SH-SY5Y (cell line): ENCODE data around the gene HAUS3.

ENCODE experiments used
- GATA2 ChIP-seq: IDR thresholded peaks from 2 replicates; pipeline ENCODE4 v1.6.1; 2011; ENCODE audit warnings: mild to moderate bottlenecking, low read depth, low read length
- GATA3 ChIP-seq: IDR thresholded peaks from 2 replicates; pipeline ENCODE4 v1.6.1; 2011; ENCODE audit warnings: low read depth, mild to moderate bottlenecking, low read length, moderate library complexity

- TF ChIP-seq GATA3 (no peak), GATA2 (no peak)
Measured at GRCh38 chr4:2249526-2250356, 7.8 kb upstream of the HAUS3 start.
